PC-3 (cell line): Measurements from ENCODE around the gene SERPINB3. TPM values are rescaled to one million over a fixed set of nuclear protein-coding genes. Genes with fewer than 3 reads are reported as not detected.

Source experiments
- ATAC-seq: fragments of 200-7000 bp; cut with Tn5 transposase; 2 replicates; pipeline ENCODE4 v1.9.1; 2020; ENCODE audit warnings: mild to moderate bottlenecking, moderate library complexity
- BruUV-seq: library from RNA; stranded (reverse); fragments of 400-500 nt; replicated peaks from 2 replicates; lab custom pipeline; 2021; lab: Mats Ljungman, UMichigan
- CTCF ChIA-PET: fragments of 300-600 bp; sonication (Branson Sonifier 250); formaldehyde crosslinking; loops from one replicate; lab custom pipeline; 2022; ENCODE audit warnings: antibody characterized with exemption; lab: Charles Lee
- POLR2A ChIA-PET: fragments of 300-600 bp; sonication (Branson Sonifier 250); formaldehyde crosslinking; loops from one replicate; lab custom pipeline; 2022; ENCODE audit warnings: antibody characterized with exemption; ENCODE audit not compliant: unreplicated experiment; lab: Charles Lee
- DNase-seq: peaks from one replicate; pipeline ENCODE4 v3.0.0-alpha.2; 2015
- H2AFZ ChIP-seq: fragments of 300-600 bp; sonication (generic); 2 replicates; pipeline ENCODE4 v1.6.0; 2016; ENCODE audit warnings: antibody characterized with exemption, low read length
- H3F3A ChIP-seq: fragments of 300-600 bp; sonication (generic); one replicate; pipeline ENCODE4 v1.6.0; 2017; ENCODE audit warnings: antibody characterized with exemption, low read length, control low read depth, mild to moderate bottlenecking; ENCODE audit not compliant: unreplicated experiment
- H3K27ac ChIP-seq: fragments of 300-600 bp; sonication (generic); 2 replicates; pipeline ENCODE4 v1.5.1; 2016; ENCODE audit warnings: mild to moderate bottlenecking, low read length
- H3K27me3 ChIP-seq: fragments of 300-600 bp; sonication (generic); 2 replicates; pipeline ENCODE4 v1.6.1; 2016; ENCODE audit warnings: low read length, mixed read lengths
- H3K36me3 ChIP-seq: fragments of 300-600 bp; sonication (generic); 2 replicates; pipeline ENCODE4 v1.6.1; 2016; ENCODE audit warnings: low read depth, mixed run types, low read length, mixed read lengths
- H3K4me1 ChIP-seq: fragments of 300-600 bp; sonication (generic); 2 replicates; pipeline ENCODE4 v1.5.1; 2016; ENCODE audit warnings: low read length; ENCODE audit not compliant: insufficient read depth
- H3K4me2 ChIP-seq: fragments of 300-600 bp; sonication (generic); 2 replicates; pipeline ENCODE4 v1.6.0; 2016; ENCODE audit warnings: low read length
- H3K4me3 ChIP-seq: fragments of 300-600 bp; sonication (generic); 2 replicates; pipeline ENCODE4 v1.5.1; 2016; ENCODE audit warnings: mild to moderate bottlenecking, low read length, mixed read lengths
- H3K79me2 ChIP-seq: fragments of 300-600 bp; sonication (generic); 2 replicates; pipeline ENCODE4 v1.6.1; 2017; ENCODE audit warnings: low read length, mixed read lengths
- H3K9ac ChIP-seq: fragments of 300-600 bp; sonication (generic); 2 replicates; pipeline ENCODE4 v1.6.0; 2016; ENCODE audit warnings: mild to moderate bottlenecking, low read length
- H3K9me2 ChIP-seq: fragments of 300-600 bp; sonication (generic); replicated peaks from 2 replicates; pipeline ENCODE4 v1.6.1; 2016; ENCODE audit warnings: mixed run types, low read length, mixed read lengths
- H3K9me3 ChIP-seq: fragments of 300-600 bp; sonication (generic); 2 replicates; pipeline ENCODE4 v1.6.1; 2016; ENCODE audit warnings: low read length, mixed read lengths
- H4K20me1 ChIP-seq: fragments of 300-600 bp; sonication (generic); 2 replicates; pipeline ENCODE4 v1.6.1; 2016; ENCODE audit warnings: low read length, mixed read lengths
- EZH2 ChIP-seq: fragments of 300-600 bp; sonication (generic); IDR thresholded peaks from one replicate; pipeline ENCODE4 v1.6.1; 2017; ENCODE audit warnings: antibody characterized with exemption, mild to moderate bottlenecking, low read length; ENCODE audit not compliant: unreplicated experiment
- EZH2phosphoT487 ChIP-seq: fragments of 300-600 bp; sonication (generic); IDR thresholded peaks from 2 replicates; pipeline ENCODE4 v1.6.1; 2018; ENCODE audit warnings: mild to moderate bottlenecking, antibody characterized with exemption, low read length, borderline replicate concordance
- intact Hi-C: fragments of 100-400 bp; cut with micrococcal nuclease; formaldehyde crosslinking; loops from 2 replicates; pipeline ENCODE4 v1.9.0; 2023
- total RNA-seq: library from RNA; depleted of rRNA; stranded (reverse); fragments of >200 nt; gene quantifications from 2 replicates; pipeline ENCODE4 v1.2.3, GENCODE V29; 2014
- TF ChIP-seq, protein P1 (sequence below): fragments of 300-600 bp; sonication (generic); conservative IDR thresholded peaks from 2 replicates; pipeline ENCODE4 v1.5.1; 2017; ENCODE audit warnings: antibody characterized with exemption, low read depth, mild to moderate bottlenecking, low read length

The SERPINB3 gene
- total RNA-seq, 1 experiment from 2014 or later, result 6.3 TPM

GRCh38 chr18:63617915-63618234 is 43.8 kb downstream of the SERPINB3 start:
- TF ChIP-seq, protein P1, sequence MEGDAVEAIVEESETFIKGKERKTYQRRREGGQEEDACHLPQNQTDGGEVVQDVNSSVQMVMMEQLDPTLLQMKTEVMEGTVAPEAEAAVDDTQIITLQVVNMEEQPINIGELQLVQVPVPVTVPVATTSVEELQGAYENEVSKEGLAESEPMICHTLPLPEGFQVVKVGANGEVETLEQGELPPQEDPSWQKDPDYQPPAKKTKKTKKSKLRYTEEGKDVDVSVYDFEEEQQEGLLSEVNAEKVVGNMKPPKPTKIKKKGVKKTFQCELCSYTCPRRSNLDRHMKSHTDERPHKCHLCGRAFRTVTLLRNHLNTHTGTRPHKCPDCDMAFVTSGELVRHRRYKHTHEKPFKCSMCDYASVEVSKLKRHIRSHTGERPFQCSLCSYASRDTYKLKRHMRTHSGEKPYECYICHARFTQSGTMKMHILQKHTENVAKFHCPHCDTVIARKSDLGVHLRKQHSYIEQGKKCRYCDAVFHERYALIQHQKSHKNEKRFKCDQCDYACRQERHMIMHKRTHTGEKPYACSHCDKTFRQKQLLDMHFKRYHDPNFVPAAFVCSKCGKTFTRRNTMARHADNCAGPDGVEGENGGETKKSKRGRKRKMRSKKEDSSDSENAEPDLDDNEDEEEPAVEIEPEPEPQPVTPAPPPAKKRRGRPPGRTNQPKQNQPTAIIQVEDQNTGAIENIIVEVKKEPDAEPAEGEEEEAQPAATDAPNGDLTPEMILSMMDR, result no peak
- no peak for TF ChIP-seq EZH2
- TF ChIP-seq EZH2phosphoT487, result no peak
- intact Hi-C loops, result no loop called here
- POLR2A ChIA-PET, result no interaction called here
- no peaks in the 10 kb centered on the region for H3K9me3 ChIP-seq
- no peaks in the 10 kb centered on the region for H3K9me2 ChIP-seq
- no peak overlapping the region for H3K27ac ChIP-seq
- BruUV-seq, result no TSS peak
- H3K36me3 ChIP-seq, result no peaks in the 10 kb centered on the region
- H3F3A ChIP-seq, result no peaks in the 10 kb centered on the region
- ATAC-seq (no peak), DNase-seq (no peak)
- no peaks in the 10 kb centered on the region for H3K79me2 ChIP-seq
- no peak overlapping the region for H3K9ac ChIP-seq
- no peak overlapping the region for H2AFZ ChIP-seq
- H3K4me2 ChIP-seq, result no peak overlapping the region
- H3K4me1 ChIP-seq, result no peaks in the 10 kb centered on the region
- CTCF ChIA-PET, result no interaction called here
- H3K27me3 ChIP-seq, result no peaks in the 10 kb centered on the region
- H4K20me1 ChIP-seq, result no peaks in the 10 kb centered on the region
- H3K4me3 ChIP-seq, result no peak overlapping the region

DNA sequence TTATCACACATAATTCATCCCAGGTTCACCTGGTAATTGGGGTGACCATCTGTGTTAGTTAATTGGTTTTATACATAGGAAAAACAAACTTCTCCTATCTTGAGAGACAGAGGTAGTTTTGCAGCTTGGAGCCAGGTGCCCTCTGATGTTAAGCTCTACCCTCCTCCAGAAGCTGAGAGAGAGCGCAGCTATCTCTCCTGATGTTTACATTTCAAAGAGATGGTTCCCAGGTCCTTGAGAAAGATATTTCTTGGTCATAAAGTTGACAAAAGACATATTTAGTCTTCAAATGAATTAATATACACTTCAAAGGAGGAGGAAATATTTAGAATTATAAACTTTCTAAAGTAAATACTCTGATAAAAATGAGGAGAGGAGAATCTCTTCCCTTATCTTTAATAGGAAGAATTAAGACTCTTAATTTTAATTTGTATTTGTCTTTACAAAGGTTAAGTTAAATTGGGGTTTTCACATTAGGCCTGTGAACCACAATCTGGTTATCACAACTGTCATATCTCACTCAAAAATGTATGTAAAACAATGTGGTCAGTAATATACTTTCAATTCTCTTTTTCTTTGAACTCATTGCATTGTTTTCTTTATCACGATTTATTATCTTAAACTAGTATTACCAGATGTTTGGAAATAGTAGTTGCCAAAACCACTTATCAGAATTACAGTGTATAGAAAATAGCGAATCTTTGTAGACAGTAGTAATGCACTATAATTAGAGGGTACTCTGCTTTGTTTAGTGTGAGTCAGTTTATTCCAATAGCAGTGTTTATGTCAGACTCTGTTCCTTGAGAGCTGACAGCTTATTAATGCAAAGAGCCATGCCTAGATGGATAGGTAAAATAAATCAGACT is 44.4 kb downstream of the SERPINB3 start:
- Histone ChIP-seq H3F3A (no peaks in the 10 kb centered on the region), H4K20me1 (no peaks in the 10 kb centered on the region), H3K4me3 (no peak overlapping the region), H3K9ac (no peak overlapping the region), H3K27me3 (no peaks in the 10 kb centered on the region), H3K4me2 (no peak overlapping the region), H2AFZ (no peak overlapping the region), H3K79me2 (no peaks in the 10 kb centered on the region), H3K9me3 (no peaks in the 10 kb centered on the region), H3K36me3 (no peaks in the 10 kb centered on the region), H3K4me1 (no peaks in the 10 kb centered on the region), H3K9me2 (no peaks in the 10 kb centered on the region), H3K27ac (no peak overlapping the region)
- intact Hi-C loops, result no loop called here
- TF ChIP-seq, protein P1, result no peak
- TF ChIP-seq EZH2phosphoT487, result no peak
- TF ChIP-seq EZH2, result no peak
- DNase-seq (no peak), ATAC-seq (no peak)
- ChIA-PET POLR2A (no interaction called here), CTCF (no interaction called here)
- no TSS peak for BruUV-seq

GRCh38 chr18:63613420-63613819 is 48.3 kb downstream of the SERPINB3 start:
- Histone ChIP-seq H3K9ac (no peak overlapping the region), H3K79me2 (no peaks in the 10 kb centered on the region), H2AFZ (no peak overlapping the region), H3K4me1 (no peaks in the 10 kb centered on the region), H3F3A (no peaks in the 10 kb centered on the region), H3K9me2 (no peaks in the 10 kb centered on the region), H3K4me3 (no peak overlapping the region), H3K27ac (no peak overlapping the region), H4K20me1 (no peaks in the 10 kb centered on the region), H3K4me2 (no peak overlapping the region), H3K36me3 (no peaks in the 10 kb centered on the region), H3K9me3 (no peaks in the 10 kb centered on the region), H3K27me3 (no peaks in the 10 kb centered on the region)
- ATAC-seq (no peak), DNase-seq (no peak)
- TF ChIP-seq, protein P1, result no peak
- TF ChIP-seq EZH2 (no peak), EZH2phosphoT487 (no peak)
- CTCF ChIA-PET, result no interaction called here
- no TSS peak for BruUV-seq
- intact Hi-C loops, result no loop called here
- POLR2A ChIA-PET, result no interaction called here
